GM18873 (cell line): Measurements from ENCODE around the gene SMIM10L2A.
"Not testable (repeated sequence)": the region's sequence is repeated elsewhere in the genome, so short reads cannot be mapped to it uniquely, and the experiment has no call there.

ENCODE experiments used
- ATAC-seq: cut with Tn5 transposase; IDR thresholded peaks from one replicate; pipeline ENCODE4 v1.9.1; 2021; ENCODE audit warnings: mild to moderate bottlenecking, moderate library complexity, moderate number of reproducible peaks; ENCODE audit not compliant: unreplicated experiment, low FRiP score

SMIM10L2A gene

GRCh38 chrX:135421932-135422809 is at the start of gene SMIM10L2A:
SMIM10L2A (plus strand) TSS chrX:135421944; CDS start chrX:135422132, 188 bp downstream.
- no peak for ATAC-seq

DNA sequence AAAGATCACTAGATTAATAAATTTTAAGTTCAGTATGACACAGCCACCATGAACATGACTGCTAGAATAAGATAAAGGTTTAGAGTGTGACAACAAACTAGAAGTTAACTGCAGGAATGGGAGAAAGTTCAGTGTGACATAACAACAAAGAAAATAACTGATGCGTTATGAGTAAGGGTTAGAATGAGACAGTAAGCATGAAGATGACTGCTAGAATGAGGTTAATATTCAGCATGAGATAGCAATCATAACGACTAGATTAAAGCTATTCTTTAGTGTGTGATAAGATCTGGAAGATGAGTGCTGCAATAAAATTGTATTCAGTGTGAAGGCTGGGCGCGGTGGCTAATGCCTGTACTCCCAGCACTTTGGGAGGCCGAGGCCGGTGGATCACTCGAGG is 48.4 kb upstream of the SMIM10L2A start:
- ATAC-seq: no peak

DNA sequence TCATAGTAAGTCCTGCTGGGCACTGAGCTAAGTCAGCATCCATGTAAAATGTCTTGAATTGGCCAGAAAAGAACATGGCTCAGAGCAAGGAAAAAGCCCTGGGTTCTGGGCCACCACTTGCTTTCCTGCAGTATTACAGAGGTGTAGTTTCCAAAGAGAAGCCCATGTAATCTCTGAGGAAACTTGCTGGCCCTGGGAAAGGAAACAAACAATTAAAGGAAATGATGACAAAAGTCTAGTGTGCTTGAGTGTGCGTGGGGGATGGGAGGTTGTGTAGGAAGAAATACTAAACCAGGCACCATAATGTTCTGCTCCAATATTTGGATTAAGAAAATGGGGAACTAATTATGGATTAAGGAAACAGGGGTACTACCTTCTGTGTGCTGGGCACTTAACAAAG is 39.5 kb upstream of the SMIM10L2A start:
- no peak for ATAC-seq

DNA sequence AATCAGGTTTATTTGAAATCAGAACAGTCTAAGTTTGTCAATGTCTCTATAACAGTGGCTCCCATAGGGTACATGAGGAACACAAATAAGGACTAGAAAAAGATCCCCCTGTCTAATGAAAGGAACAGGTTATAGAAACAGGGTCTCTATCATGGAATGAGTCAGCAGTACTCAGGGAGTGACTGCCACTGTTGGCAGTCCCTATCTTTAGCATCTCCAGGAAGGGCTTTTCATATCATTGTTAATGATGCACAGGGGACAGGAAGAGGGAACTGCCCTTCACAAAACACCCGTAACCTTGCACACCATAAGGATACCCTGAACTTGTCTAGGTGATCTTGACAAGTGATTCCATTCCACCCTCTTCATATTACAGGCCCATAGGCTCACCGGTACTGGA is 38.5 kb upstream of the SMIM10L2A start:
- no peak for ATAC-seq

GRCh38 chrX:135384161-135384836 is 37.4 kb upstream of the SMIM10L2A start:
- no peak for ATAC-seq

DNA sequence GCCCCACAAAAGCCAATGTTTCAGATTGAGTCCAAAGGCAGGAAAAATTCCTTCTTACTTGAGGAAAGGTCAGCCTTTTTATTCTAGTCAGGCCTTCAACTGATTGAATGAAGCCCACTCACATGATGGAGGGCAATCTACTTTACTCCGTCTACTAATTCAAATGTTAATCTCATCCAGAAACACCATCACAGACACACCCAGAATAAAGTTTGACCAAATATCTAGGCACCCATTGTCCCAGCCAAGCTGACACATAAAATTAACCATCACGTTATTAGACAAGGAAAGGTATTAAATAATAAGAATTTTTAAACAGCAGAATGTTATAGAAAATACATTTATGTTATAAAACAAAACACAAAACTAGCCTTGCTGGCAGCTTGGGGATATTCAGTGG is 32.9 kb upstream of the SMIM10L2A start:
- ATAC-seq: no peak

GRCh38 chrX:135389243-135389642 is 32.5 kb upstream of the SMIM10L2A start:
- ATAC-seq: no peak

- ATAC-seq: no peak
These were observed 32.0 kb upstream of the SMIM10L2A start for GRCh38 chrX:135389717-135390116.

GRCh38 chrX:135391734-135392133 is 30.0 kb upstream of the SMIM10L2A start:
- ATAC-seq: no peak

- ATAC-seq: no peak
These were observed 28.7 kb upstream of the SMIM10L2A start for GRCh38 chrX:135393051-135393450.

DNA sequence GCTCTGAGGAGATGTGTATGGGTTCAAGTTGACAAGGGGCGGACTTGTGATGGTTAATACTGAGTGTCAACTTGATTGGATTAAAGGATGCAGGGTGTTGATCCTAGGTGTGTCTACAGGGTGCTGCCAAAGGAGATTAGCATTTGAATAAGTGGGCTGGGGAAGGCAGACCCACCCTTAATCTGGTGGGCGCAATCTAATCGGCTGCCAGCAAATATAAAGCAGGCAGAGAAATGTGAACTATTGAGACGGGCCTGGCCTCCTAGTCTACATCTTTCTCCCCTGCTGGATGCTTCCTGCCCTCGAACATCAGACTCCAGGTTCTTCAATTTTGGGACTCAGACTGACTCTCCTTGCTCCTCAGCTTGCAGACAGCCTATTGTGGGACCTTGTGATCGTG is 26.7 kb upstream of the SMIM10L2A start:
- no peak for ATAC-seq

- no peak for ATAC-seq
These were observed 25.6 kb upstream of the SMIM10L2A start for GRCh38 chrX:135396109-135396508.

DNA sequence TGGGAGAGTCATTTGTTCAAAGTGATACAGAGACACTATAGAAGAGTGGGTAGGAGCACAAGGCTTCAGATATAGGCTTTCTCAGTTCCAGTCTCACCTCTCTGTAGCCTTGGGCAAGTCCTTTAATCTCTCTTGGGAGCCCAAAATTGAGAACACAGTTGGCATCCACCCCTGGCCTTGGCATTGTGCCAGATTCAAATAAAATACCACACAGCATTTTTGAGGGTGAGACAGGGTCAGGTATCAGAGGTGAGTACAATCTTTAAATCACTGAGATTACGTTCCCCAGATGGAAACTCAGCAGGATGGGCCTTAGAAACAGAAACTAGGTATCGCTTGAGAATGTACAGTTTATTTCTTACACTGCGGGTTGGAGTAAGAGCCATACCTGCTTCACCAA is 25.2 kb upstream of the SMIM10L2A start:
- no peak for ATAC-seq

DNA sequence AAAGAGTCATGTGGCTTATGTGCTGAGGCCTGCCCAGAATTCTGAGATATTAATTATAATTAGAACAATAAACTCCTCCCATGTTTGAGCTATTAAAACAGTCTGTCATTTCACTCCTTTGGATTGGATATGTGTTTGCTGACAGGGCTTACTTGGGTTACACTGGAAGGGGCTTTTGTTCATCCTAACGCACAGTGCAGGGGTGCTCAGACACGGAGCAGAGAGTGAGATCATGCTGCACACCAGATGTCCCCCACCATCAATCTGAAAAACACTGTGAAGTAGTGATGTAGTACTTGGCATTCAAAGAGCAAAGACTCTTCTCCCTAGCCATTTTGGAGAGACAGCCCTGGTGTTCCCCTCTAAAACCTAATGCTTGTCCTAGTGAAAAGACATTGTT is 24.1 kb upstream of the SMIM10L2A start:
- no peak for ATAC-seq

GRCh38 chrX:135403374-135403773 is 18.4 kb upstream of the SMIM10L2A start:
- no peak for ATAC-seq

- ATAC-seq: not testable (repeated sequence)
These were observed 15.3 kb upstream of the SMIM10L2A start for GRCh38 chrX:135406428-135406827.

DNA sequence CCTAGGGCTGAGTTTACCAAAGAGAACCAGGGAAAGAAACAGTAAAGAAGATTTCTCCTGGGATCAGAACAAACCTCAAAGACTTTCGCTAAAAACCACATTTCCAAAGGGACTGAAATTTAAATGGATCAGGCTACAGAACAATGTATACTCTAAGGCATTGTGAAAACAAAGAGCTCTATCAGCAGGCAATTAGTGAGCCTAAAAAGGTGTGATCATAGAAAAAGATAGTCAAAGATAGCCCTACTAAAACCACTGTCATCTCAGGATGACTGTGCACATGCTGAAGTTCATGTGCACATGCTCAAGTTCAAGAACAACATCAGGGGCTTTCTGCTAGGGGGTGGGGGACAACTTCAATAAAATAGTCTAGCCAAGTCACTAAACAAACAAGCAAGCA is 12.9 kb upstream of the SMIM10L2A start:
- no peak for ATAC-seq

DNA sequence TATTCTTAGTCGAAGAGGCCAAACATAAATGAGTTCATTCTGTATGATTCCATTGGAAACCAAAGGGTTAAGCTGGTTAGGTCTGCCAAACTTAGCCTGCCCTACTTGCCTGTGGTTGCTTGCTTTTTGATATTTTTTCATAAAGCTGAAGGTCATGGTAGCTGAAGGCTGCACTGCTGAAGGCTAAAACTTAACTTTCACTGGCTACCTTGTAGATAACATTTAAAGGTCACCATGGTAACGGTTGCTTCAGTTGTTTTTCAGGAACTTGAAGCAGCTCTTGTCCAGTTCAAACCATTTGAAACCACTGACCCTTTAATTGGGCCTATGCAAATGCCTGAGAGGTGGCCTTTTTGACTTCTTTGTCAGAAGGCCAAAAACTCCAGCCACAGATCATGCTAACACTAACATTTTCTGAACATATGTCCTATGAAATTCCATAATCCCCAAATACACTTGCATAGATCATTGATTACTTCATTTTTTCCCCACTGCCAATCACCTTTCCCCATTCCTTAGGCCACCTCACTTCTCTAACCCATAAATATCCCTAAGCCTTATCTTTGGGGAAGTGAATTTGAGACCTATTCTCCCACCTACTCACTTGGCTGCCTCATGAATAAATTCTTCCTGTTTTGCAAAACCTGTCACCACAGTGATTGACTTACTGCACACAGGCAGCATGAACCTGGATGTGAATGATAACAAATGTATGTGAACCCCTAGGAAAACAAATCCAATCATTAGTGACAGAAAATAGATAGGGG is 10.7 kb upstream of the SMIM10L2A start:
- no peak for ATAC-seq

DNA sequence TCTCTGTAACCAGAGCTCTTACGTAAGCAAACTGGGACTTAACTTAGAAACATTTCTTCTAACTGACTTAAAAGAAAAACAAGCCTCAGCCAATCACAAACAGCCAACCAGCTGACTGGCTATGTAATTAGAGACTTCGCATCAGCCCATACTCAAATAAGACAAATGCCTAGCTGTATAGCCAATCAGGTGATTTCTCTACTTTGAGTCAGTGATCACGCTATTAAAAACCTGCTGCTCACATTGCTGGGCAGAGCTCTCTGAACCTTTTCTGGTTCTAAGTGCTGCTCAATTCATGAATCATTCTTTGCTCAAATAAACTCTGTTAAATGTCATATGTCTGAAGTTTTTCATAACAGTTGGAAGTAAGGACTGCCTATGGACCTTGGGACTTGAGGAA is 9.9 kb upstream of the SMIM10L2A start:
- ATAC-seq: no peak

DNA sequence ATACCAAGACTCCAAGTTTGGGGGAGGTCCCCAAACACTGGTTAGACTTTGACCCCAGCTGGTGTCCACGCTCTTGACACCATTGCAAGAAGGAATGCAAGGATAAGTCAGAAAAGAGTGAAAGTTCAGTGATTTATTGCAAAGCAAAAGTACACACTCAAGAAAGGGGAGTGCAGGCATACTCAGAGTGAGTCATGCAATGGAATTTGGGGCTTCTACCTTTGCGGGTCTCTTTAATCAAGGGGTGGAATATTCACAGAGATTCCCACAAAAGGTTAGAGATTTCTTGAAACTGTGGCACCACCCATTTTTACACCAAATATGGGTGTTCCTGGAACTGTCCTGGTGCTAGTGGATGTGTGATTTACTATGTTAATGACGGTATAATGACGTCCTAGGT is 5.2 kb upstream of the SMIM10L2A start:
- no peak for ATAC-seq

GRCh38 chrX:135420831-135421230 is 913 bp upstream of the SMIM10L2A start:
- ATAC-seq: no peak
